ENCODE measurements around the gene MANBA. TPM values are rescaled to one million over a fixed set of nuclear protein-coding genes. Genes with fewer than 3 reads are reported as not detected.

Gene MANBA
- total RNA-seq, 1 experiment from 2014 or later = 13.6 TPM

GRCh38 chr4:102599886-102600285 is 160.9 kb downstream of the MANBA start:
- CTCF ChIA-PET = no interaction called here
- Mint-ChIP-seq H3K4me3 (ENCODE audit: low read depth, unreplicated experiment) (no peak overlapping the region), H3K27me3 (ENCODE audit: unreplicated experiment) (no peaks in the 10 kb centered on the region), H3K36me3 (ENCODE audit: insufficient read depth, unreplicated experiment) (peaks cover 11% of the 10 kb centered on the region), H3K9me3 (ENCODE audit: low read depth, unreplicated experiment) (no peaks in the 10 kb centered on the region), H3K4me1 (ENCODE audit: low read depth, unreplicated experiment) (no peaks in the 10 kb centered on the region), H3K27ac (ENCODE audit: unreplicated experiment) (no peak overlapping the region)
- TF ChIP-seq, protein P1, sequence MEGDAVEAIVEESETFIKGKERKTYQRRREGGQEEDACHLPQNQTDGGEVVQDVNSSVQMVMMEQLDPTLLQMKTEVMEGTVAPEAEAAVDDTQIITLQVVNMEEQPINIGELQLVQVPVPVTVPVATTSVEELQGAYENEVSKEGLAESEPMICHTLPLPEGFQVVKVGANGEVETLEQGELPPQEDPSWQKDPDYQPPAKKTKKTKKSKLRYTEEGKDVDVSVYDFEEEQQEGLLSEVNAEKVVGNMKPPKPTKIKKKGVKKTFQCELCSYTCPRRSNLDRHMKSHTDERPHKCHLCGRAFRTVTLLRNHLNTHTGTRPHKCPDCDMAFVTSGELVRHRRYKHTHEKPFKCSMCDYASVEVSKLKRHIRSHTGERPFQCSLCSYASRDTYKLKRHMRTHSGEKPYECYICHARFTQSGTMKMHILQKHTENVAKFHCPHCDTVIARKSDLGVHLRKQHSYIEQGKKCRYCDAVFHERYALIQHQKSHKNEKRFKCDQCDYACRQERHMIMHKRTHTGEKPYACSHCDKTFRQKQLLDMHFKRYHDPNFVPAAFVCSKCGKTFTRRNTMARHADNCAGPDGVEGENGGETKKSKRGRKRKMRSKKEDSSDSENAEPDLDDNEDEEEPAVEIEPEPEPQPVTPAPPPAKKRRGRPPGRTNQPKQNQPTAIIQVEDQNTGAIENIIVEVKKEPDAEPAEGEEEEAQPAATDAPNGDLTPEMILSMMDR (IDR thresholded peaks at IDR 0.05; ENCODE audit: unreplicated experiment) = no peak
- intact Hi-C loops (cut with micrococcal nuclease; ENCODE audit: unreplicated experiment) = no loop called here
- BruUV-seq (replicated peaks) = no TSS peak
- no peak for DNase-seq

DNA sequence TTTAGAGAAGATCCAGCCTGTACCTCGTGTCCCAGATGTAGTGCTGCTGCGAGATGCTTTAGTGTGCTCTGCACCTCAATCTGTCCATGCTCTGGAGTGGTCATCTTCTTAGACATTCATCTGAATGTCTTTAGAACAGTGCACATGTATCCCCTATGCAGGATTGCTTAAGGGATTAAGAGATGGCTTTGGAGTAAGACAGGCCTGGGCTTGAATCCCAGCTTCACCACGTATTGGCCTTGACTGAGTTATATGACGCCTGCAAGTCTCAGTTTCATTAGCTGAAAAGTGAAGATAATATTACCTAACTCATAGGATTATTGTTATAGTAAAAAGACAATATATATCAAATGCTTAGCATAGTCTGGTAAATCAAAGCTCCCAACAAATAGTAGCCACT is 161.3 kb downstream of the MANBA start:
- Mint-ChIP-seq H3K27ac (ENCODE audit: unreplicated experiment) (no peak overlapping the region), H3K4me1 (ENCODE audit: low read depth, unreplicated experiment) (no peaks in the 10 kb centered on the region), H3K9me3 (ENCODE audit: low read depth, unreplicated experiment) (no peaks in the 10 kb centered on the region), H3K36me3 (ENCODE audit: insufficient read depth, unreplicated experiment) (peaks cover 11% of the 10 kb centered on the region), H3K27me3 (ENCODE audit: unreplicated experiment) (no peaks in the 10 kb centered on the region), H3K4me3 (ENCODE audit: low read depth, unreplicated experiment) (no peak overlapping the region)
- DNase-seq = no peak
- no TSS peak for BruUV-seq (replicated peaks)
- CTCF ChIA-PET = no interaction called here
- TF ChIP-seq, protein P1 (IDR thresholded peaks at IDR 0.05; ENCODE audit: unreplicated experiment) = no peak
- intact Hi-C loops (cut with micrococcal nuclease; ENCODE audit: unreplicated experiment) = no loop called here

DNA sequence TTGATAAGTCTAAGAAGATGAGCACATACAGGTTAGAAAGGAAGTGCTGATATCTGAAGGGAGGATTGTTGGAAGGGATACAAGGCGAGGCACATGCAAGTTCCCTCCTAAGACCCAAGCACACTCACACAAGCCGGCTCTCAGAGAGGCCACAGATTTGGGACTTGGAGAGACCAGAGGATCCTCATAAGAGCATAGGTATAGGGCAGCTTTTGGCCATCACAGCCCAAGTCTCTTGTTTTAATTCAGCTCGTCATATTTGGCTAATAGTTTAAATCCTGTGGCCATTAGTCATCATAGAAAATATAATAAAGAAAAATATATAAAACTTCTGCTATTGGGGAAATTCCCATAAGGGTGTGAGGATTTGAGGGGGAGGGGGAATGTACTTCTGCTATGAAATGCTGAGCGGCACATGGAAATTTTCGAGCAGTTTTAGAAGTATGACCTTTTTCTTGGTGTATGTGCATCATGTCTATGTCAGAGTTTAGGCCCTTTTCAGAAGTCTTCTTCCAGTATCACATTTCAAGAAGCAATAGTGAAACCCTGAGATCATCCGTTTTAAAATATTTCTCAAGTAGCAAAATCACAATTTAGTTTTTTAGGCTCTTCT is 161.9 kb downstream of the MANBA start:
- intact Hi-C loops (cut with micrococcal nuclease; ENCODE audit: unreplicated experiment) = no loop called here
- Mint-ChIP-seq H3K27me3 (ENCODE audit: unreplicated experiment) (no peaks in the 10 kb centered on the region), H3K9me3 (ENCODE audit: low read depth, unreplicated experiment) (no peaks in the 10 kb centered on the region), H3K36me3 (ENCODE audit: insufficient read depth, unreplicated experiment) (peaks cover 11% of the 10 kb centered on the region), H3K4me1 (ENCODE audit: low read depth, unreplicated experiment) (no peaks in the 10 kb centered on the region), H3K4me3 (ENCODE audit: low read depth, unreplicated experiment) (no peak overlapping the region), H3K27ac (ENCODE audit: unreplicated experiment) (no peak overlapping the region)
- no peak for DNase-seq
- CTCF ChIA-PET = no interaction called here
- BruUV-seq (replicated peaks) = no TSS peak
- TF ChIP-seq, protein P1 (IDR thresholded peaks at IDR 0.05; ENCODE audit: unreplicated experiment) = no peak

- CTCF ChIA-PET = no interaction called here
- Mint-ChIP-seq H3K27ac (ENCODE audit: unreplicated experiment) (no peak overlapping the region), H3K9me3 (ENCODE audit: low read depth, unreplicated experiment) (no peaks in the 10 kb centered on the region), H3K36me3 (ENCODE audit: insufficient read depth, unreplicated experiment) (peaks cover 11% of the 10 kb centered on the region), H3K4me3 (ENCODE audit: low read depth, unreplicated experiment) (no peak overlapping the region), H3K27me3 (ENCODE audit: unreplicated experiment) (no peaks in the 10 kb centered on the region), H3K4me1 (ENCODE audit: low read depth, unreplicated experiment) (no peaks in the 10 kb centered on the region)
- intact Hi-C loops (cut with micrococcal nuclease; ENCODE audit: unreplicated experiment) = no loop called here
- BruUV-seq (replicated peaks) = no TSS peak
- TF ChIP-seq, protein P1 (IDR thresholded peaks at IDR 0.05; ENCODE audit: unreplicated experiment) = no peak
- no peak for DNase-seq
These were observed 162.5 kb downstream of the MANBA start for GRCh38 chr4:102598086-102598761.

All from Calu3 (cell line).